SK-N-SH (cell line): ENCODE measurements around the gene RASAL2.

ENCODE experiments used
- CHD2 ChIP-seq: fragments of 150-350 bp; IDR thresholded peaks from 2 replicates; pipeline ENCODE4 v1.6.1; 2018; ENCODE audit warnings: low read length; ENCODE audit not compliant: partially characterized antibody
- CTCF ChIP-seq: fragments of 200-600 bp; sonication (generic); IDR thresholded peaks from 2 replicates; pipeline ENCODE4 v1.6.1; 2017; ENCODE audit warnings: antibody characterized with exemption, mild to moderate bottlenecking, moderate library complexity
- FOSL2 ChIP-seq: IDR thresholded peaks from 2 replicates; pipeline ENCODE4 v1.4.0; 2012; ENCODE audit warnings: low read depth, mild to moderate bottlenecking, moderate library complexity, borderline replicate concordance
- POLR2AphosphoS5 ChIP-seq: IDR thresholded peaks from 2 replicates; pipeline ENCODE4 v1.6.1; 2012; ENCODE audit warnings: low read depth, low read length
- RFX5 ChIP-seq: IDR thresholded peaks from 2 replicates; pipeline ENCODE4 v1.6.1; 2012; ENCODE audit warnings: mild to moderate bottlenecking, improper control_type of control experiment, low read length
- SIN3A ChIP-seq: IDR thresholded peaks from 2 replicates; pipeline ENCODE4 v1.6.1; 2012; ENCODE audit warnings: low read depth, mild to moderate bottlenecking, low read length, moderate library complexity, borderline replicate concordance
- SMC3 ChIP-seq: IDR thresholded peaks from 2 replicates; pipeline ENCODE4 v1.6.1; 2012; ENCODE audit warnings: low read depth, low read length, improper control_type of control experiment
- TCF12 ChIP-seq: IDR thresholded peaks from 2 replicates; pipeline ENCODE4 v1.4.0; 2012
- TEAD4 ChIP-seq: IDR thresholded peaks from 2 replicates; pipeline ENCODE4 v1.4.0; 2012; ENCODE audit warnings: mild to moderate bottlenecking, borderline replicate concordance; ENCODE audit not compliant: insufficient read depth
- USF2 ChIP-seq: fragments of 150-350 bp; IDR thresholded peaks from 2 replicates; pipeline ENCODE4 v1.6.1; 2017; ENCODE audit warnings: antibody characterized with exemption, low read length, low read depth, borderline replicate concordance

GRCh38 chr1:178243890-178244289 is 150.0 kb downstream of the RASAL2 start:
- no peak for TF ChIP-seq CTCF
- TF ChIP-seq RFX5: no peak
- no peak for TF ChIP-seq CHD2
- TF ChIP-seq SMC3: no peak
- TF ChIP-seq POLR2AphosphoS5: no peak
- TF ChIP-seq USF2: no peak
- TF ChIP-seq SIN3A: no peak
- no peak for TF ChIP-seq FOSL2
- no peak for TF ChIP-seq TEAD4
- no peak for TF ChIP-seq TCF12
